CD4-positive, alpha-beta T cell treated with Interleukin-1 beta for 1 hour (primary cell): ENCODE measurements around the gene SCART1.
"Not testable (repeated sequence)": the region's sequence is repeated elsewhere in the genome, so short reads cannot be mapped to it uniquely, and the experiment has no call there.

Experiments
- DNase-seq, 2 donors: peaks; one replicate each; pipeline ENCODE4 v3.0.0-alpha.2; 2020 to 2022

Gene SCART1

GRCh38 chr10:133453516-133454203 lies at the start of gene SCART1:
TSS of gene SCART1 (plus strand) at chr10:133453945. CDS start at chr10:133453998, 53 bp downstream.
- DNase-seq, result peak; percentile 16 to 42

GRCh38 chr10:133405272-133405671 lies 48.5 kb upstream of the SCART1 start:
- no peak for DNase-seq

- no peak for DNase-seq
Measured at GRCh38 chr10:133405844-133406527, 47.8 kb upstream of the SCART1 start.

GRCh38 chr10:133411523-133412380 lies 42.0 kb upstream of the SCART1 start:
- DNase-seq, result no peak

- DNase-seq, result no peak
Measured at GRCh38 chr10:133412381-133412711, 41.4 kb upstream of the SCART1 start.

GRCh38 chr10:133414401-133414800 lies 39.3 kb upstream of the SCART1 start:
- DNase-seq, result not testable (repeated sequence)

GRCh38 chr10:133415752-133416151 lies 38.0 kb upstream of the SCART1 start:
- DNase-seq, result no peak

- no peak for DNase-seq
Measured at GRCh38 chr10:133418289-133418993, 35.3 kb upstream of the SCART1 start.

GRCh38 chr10:133419211-133419950 lies 34.4 kb upstream of the SCART1 start:
- DNase-seq, result no peak

- DNase-seq, result no peak
Measured at GRCh38 chr10:133420028-133420427, 33.7 kb upstream of the SCART1 start.

- DNase-seq, result no peak
Measured at GRCh38 chr10:133420579-133420978, 33.2 kb upstream of the SCART1 start.

GRCh38 chr10:133421336-133422222 lies 32.2 kb upstream of the SCART1 start:
- DNase-seq, result no peak

- no peak for DNase-seq
Measured at GRCh38 chr10:133422223-133422806, 31.4 kb upstream of the SCART1 start.

GRCh38 chr10:133422807-133423771 lies 30.7 kb upstream of the SCART1 start:
- no peak for DNase-seq

- not testable (repeated sequence) for DNase-seq
Measured at GRCh38 chr10:133424102-133424501, 29.6 kb upstream of the SCART1 start.

- not testable (repeated sequence) for DNase-seq
Measured at GRCh38 chr10:133424601-133425000, 29.1 kb upstream of the SCART1 start, which contains the start of gene SPRN. TSS of gene SPRN (minus strand) at chr10:133424625. CDS start at chr10:133423681, 944 bp downstream.

- not testable (repeated sequence) for DNase-seq
Measured at GRCh38 chr10:133429571-133429970, 24.2 kb upstream of the SCART1 start.

GRCh38 chr10:133431888-133432613 lies 21.7 kb upstream of the SCART1 start:
- DNase-seq, result not testable (repeated sequence)

GRCh38 chr10:133432789-133433188 lies 21.0 kb upstream of the SCART1 start:
- DNase-seq, result not testable (repeated sequence)
